GM10847 (cell line): ENCODE data around the gene RPS18.

Source experiments
- POLR2A ChIP-seq: IDR thresholded peaks from 2 replicates; pipeline ENCODE4 v1.6.1; 2011; ENCODE audit not compliant: insufficient read length; ENCODE audit errors: extremely low read depth

Gene RPS18

DNA sequence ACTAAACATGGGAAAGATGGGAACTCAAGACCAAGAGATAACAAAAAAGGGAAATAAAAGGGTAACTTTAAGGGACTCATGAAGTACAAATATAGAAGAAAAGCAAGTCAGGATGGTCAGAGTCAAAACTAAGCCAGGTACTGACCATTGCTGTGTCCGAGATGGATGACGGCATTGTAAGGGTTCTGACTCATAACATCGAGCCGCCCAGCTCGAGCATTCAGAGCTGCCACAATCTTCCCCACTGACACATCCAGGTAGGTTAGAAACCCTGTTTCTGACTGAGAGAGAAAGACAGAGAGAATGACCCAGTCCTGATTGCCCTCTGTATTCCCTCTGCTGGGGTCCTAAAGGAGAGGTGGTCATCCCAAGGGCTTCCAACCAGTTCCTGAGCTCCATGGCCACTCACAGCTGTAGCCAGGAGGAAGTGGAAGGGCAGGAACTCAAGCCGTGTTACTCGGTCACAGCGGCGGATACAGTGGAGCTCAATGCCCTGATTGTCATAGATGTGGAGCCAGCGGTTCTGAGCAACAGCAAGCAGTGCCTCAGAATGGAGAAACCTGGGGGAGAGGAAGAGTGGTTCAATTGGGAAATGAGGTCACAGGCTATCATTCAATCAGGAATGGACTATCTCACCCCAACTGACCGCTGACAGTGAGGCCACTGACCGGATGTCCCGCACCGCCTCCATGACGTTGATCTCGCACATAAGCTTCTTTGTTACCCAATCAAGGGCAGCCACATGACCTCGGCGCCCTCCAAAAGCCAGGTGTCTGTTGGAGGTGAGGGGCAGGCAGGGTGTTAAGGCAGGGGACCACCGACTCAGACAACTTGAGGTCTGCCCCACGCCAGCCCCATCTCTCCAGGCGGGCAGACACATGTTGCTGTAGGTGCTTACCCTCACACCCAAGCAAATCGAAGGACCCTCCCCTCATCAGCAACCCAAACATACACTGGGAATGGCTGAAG, 15.4 kb downstream of the RPS18 start:
- TF ChIP-seq POLR2A: no peak

DNA sequence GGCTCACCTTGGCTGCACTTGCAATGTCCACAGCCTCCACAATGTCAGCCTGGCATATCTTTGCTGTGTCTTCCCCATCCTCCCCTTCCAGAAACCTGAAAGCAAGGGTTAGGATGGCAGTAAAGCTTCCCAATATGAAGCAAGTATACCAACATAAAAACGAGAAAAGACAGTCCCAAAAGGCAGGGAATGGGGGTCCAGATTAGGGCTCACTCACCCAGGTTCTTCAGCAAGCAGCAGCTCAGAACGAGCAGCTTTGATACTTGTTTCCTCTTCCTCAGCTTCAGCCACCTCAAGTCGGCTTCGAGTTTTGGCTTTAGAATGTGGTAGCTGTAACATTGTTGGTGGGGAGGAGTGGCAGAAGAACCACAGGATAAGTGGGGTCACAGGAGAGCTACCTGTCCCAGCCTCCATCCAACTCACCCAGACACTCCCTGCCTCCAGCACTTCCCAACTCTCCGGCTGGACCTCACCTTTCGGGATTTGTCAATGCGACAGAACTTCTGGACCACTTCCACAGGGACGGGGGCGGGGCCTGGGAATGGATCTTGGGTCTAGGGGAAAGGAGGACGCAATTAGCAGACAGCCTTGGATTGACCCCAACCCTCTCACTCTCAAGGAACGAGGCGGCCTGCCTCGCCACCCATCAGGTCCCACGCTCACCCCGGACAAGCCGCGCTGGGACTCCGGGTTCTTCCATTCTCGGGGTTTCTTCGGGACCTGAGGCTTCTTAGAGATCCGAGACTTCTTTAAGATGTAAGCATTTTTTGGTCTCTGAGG, 16.5 kb downstream of the RPS18 start:
- no peak for TF ChIP-seq POLR2A

DNA sequence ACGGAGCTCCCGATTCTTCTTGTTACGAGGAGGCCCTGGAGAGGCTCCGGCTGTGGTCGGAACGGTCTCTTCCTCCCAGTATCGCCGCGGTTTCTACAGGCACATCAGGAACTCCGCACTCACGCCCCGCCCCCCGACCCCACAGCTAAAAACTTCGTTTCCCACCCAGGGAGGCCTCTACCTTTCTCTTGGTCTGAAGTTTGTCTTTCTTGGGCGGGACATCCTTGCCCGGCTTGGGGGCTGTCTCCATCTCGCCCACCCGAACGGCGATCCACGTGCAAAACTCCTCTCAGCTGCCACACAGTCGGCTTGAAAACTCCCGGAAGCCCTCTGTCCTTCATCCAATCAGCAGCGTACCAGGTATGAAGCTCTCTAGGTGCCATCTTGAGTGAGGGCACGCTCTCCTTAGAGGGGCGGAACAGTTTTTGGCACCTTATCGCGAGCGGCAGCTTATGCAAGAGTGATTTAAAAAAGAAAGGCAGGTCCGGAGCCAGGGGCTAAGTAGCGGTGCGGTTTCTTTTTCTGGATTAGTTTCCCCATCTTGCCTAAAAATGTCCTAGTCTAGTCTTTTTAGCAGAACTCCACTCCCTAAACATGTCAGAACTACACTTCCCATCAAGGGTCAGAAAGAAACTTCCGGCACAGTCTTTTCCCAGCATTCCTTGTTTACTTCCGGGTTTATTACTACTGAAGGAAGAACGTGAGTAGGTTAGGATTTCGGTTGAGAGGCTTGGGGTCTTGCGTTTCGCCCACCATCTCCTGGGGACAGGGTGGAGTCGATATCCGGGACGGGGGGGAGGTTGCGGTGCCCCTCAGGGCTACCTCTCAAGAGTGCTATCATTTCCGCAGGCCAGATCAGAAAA, 17.3 kb downstream of the RPS18 start, which contains the start of the genes PFDN6 and WDR46:
Gene PFDN6 (plus strand): TSS at position 681 of the 863 bp plus-strand sequence. CDS start 256 bp downstream, outside the sequence.
Gene WDR46 (minus strand): TSS at position 319 of the 863 bp plus-strand sequence. CDS start 69 bp downstream, at position 250.
- TF ChIP-seq POLR2A: no peak

DNA sequence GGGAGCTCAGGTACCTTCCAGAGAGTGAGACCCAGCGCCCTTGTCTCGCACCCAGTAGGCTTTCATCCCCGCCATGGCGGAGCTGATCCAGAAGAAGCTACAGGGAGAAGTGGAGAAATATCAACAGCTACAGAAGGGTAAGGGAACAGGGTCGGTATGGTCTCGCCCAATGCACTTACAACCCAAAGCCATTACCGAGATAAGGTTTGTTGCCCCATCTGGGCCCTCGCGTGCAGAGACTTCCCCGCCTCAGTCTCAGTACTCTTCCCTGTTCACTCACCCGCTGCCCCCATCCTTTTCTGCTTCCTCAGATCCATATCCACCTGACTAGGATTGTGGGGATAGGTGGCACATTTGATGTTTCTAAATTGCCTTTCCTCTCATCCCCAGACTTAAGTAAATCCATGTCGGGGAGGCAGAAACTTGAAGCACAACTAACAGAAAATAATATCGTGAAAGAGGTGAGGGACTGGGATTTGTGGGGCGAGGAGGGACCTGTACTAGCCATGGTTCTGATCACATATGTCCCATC, 18.0 kb downstream of the RPS18 start:
- TF ChIP-seq POLR2A: no peak

DNA sequence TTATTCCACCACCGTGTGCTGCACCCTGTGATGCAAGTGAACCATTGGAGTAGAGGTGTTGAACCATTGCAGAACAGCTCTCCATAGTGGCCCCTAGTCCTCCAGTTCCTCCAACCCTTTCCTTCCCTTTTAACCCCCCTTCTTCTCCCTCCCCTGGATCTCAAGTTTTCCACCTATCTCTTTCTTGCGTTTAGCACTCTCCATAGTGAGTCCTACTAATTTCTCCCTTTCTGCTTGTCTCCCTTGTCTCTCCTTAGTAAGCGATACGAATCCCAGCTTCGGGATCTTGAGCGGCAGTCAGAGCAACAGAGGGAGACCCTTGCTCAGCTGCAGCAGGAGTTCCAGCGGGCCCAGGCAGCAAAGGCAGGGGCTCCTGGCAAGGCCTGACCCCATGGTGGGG, 18.6 kb downstream of the RPS18 start:
- no peak for TF ChIP-seq POLR2A

DNA sequence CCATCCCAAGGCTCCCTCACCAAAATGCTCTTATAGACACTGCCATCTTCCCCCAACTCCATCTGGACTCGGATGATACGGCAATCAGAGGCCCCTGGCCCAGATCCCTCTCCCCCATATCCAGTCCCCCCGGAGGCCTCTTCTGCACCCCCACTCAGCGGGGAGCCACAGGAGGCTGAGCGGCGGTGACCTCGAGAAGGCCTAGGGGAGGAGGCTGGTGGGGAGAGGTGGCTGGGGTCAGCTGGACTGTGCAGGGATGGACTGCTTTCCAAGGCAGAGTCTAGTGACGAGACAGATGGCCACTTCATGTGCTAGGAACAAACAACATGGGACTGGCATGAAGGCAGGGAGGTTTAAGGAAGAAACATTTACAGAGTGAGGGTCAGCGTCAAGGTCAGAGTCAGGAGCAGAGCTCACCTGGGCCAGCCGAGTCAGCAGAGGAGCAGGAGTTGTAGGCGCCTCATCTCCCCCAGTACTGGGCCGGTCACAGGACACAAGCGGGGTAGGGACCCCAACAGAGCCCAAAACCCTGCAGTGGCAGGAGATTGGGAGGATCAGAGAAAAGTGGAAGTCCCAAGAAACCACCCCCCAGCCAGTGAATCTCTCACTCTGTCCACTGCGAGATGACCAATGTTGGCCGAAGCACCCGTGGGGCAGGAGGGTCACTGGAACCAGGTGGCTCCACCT, 21.3 kb downstream of the RPS18 start:
- no peak for TF ChIP-seq POLR2A

DNA sequence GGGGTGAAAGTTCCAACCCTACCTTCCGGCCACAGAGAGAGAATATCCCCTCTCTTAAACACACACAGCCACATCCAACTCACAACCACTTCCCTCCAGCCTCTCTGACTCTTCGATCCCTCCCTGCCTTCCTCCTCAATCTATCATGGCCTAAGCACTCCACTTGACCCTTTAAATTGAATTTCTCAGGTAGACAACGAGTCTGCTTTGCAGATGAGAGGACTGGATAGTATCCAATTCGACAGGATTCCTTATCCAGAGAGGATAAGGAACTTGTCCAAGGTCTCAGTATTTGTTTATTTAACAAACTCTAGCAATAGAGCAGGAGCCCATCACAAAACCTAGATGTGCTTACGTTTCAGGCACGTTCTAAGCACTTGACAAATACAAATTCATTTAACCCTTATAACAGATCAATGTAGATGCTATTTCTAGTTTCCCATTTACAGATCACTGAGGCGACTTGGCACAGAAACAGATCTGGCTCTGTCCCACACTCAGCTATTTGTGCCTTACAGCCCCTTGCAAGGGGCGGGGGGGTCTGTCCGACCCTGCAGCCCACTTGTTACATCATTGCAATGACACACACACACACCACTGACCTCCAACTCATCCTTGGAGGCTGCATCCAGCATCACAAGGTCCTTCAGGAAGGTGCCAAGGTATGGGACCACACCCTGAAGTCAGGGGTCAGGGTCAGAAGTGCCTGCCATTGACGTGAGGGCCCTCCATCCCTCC, 22.4 kb downstream of the RPS18 start:
- no peak for TF ChIP-seq POLR2A

DNA sequence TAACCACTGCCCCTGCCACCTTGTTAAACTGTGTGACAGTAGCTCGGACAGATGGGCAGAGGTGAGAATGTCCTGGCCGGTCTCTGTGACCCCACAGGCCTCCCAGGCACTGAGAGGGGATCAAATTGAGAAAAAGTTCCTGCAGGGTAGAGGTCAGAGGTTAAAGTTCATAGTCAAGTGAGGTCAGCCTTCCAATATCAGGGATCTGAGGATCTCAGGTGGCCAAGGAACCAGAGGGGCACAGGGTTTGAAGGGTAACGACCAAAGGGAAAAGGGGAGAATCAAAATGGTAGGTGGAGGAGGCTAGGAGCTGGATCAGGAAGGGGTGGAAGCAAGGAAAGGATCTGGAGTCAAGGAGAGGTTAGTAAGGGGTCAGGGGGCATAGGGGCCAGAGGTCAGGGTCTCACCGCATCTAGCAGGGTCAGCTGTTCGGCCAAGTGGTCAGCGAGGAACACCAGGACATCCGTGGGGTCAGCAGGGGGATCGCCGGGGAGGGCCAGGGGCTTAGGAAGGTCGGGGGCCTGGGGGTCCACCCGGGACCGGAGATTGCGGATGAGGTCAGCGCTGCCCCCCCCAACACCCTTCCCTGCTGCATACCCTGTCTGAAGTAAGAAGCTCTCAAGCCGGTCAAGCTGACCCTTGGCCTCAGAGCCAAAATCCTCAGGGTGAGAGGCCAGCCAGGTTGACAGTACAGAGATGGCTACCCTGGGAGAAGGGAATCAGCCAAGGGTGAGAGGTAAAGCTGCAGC, 23.9 kb downstream of the RPS18 start:
- no peak for TF ChIP-seq POLR2A

DNA sequence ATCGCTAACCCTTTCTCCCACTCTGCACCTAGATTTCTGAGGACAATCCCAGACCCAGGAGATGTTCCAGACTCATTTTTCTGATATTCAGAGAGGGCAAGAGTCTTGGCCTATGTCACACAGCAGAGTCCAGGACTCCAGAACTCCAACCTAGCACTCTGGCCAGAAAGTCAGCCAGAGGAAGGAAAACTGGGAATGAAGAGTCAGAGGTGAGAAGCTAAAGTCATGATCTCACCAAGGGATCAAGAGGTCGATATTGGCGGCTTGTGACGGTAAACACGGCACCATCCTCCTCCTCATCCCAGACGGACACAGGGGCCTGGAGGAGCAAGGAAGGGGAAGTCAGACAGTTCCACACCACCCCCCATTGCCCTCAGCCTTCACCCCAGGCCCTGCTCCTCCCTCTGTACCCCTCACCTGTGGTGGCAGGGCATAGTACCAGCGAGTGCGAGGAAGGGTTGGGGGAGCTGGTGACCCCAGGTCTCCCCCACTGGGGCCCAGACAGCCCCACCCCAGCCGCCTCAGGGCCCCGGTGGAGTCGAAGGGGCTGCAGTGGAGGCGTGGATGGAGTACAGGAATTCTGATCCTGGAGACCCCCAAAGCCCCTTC, 25.0 kb downstream of the RPS18 start:
- no peak for TF ChIP-seq POLR2A

DNA sequence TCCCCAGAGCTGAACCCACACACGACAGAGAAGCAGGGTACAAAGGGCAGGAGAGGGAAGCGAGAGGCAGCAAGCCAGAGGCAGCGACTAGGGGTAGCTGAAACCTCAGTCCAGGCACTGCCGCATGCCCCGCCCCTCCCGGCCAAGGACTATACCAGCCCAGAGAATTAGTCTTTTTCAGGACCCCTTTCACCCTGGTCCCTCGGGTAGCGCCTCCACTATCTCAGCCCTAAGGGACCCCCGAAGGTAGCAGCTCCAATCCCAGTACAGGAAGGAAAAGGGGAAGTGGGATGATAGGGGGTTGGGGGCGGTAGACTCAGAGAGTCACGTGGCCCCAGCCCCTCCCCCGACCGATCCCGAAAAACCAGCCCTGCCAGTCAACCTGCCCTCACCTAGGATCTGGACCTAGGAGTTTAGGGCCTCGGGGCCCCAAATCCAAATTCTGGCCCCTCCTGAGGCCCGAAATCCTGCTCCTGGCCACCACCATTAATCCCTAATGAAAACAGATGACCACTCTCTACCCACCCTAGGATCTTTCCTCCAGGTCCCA, 25.6 kb downstream of the RPS18 start:
- no peak for TF ChIP-seq POLR2A

DNA sequence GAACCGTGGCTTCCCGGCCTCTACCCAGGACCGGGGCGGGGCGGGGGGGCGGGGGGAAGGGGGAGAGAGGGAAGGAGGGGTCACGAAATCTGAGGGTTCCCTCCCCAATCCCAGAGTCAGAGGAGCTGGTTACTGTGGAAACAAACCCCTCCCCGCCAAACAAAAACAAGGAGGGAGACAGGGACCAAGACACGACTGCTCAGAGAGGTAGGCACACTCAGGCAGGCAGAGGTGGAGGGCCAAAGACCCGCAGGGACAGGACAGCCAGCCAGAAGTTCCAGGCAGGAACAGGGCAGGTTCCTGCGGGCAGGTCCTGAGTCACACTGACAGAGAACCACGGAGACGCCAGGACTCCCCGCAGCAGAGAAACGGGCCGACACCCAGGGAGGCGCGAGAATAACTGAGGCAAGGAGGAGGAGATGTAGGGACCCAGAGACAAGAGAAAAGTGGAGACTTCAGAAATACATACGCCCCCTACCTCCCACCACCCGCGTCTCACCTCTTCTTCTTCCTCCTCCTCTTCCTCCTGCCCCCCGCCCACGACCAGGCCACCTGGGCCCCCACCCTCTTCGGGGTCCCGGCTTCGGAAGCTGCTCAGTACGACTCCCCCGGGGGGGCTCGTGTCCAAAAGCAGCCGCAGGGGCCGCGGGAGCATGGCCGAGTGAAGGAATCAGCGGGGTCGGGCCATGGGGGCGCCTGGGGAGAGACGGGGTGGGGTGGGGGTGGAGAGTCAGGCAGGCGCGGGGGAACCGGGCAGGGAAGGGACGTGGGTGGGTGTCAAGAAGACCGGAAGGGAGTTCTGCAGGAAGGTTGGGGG, 26.3 kb downstream of the RPS18 start:
- no peak for TF ChIP-seq POLR2A
